Activated naive CD8-positive, alpha-beta T cell (primary cell): ENCODE measurements around the gene OR56A5.

Source experiments
- H3K27ac Mint-ChIP-seq: one replicate; pipeline ENCODE4 v1.8.0; 2021; ENCODE audit warnings: mixed read lengths
- H3K27me3 Mint-ChIP-seq: one replicate; pipeline ENCODE4 v1.8.0; 2021; ENCODE audit warnings: mixed read lengths
- H3K36me3 Mint-ChIP-seq: one replicate; pipeline ENCODE4 v1.8.0; 2021; ENCODE audit warnings: mixed read lengths
- H3K4me1 Mint-ChIP-seq: one replicate; pipeline ENCODE4 v1.8.0; 2021; ENCODE audit warnings: low read depth, mixed read lengths
- H3K4me3 Mint-ChIP-seq: one replicate; pipeline ENCODE4 v1.8.0; 2021; ENCODE audit warnings: mild to moderate bottlenecking, mixed read lengths
- H3K9me3 Mint-ChIP-seq: one replicate; pipeline ENCODE4 v1.8.0; 2021; ENCODE audit warnings: low read depth, mixed read lengths

The OR56A5 gene

GRCh38 chr11:5922749-5923426, 45.4 kb downstream of the OR56A5 start:
- no peak overlapping the region for H3K4me3 Mint-ChIP-seq
- no peak overlapping the region for H3K27ac Mint-ChIP-seq
- no peaks in the 10 kb centered on the region for H3K4me1 Mint-ChIP-seq
- peaks cover 23% of the 10 kb centered on the region for H3K9me3 Mint-ChIP-seq
- no peaks in the 10 kb centered on the region for H3K27me3 Mint-ChIP-seq
- H3K36me3 Mint-ChIP-seq: no peaks in the 10 kb centered on the region
